GM06990 (cell line): ENCODE data around the gene ROBO1.

Experiments used
- DNase-seq: peaks from one replicate; pipeline ENCODE4 v3.0.0-alpha.2; 2011; ENCODE audit not compliant: insufficient read length; ENCODE audit errors: extremely low read depth
- H3K27me3 ChIP-seq: replicated peaks from 2 replicates; pipeline ENCODE4 v1.6.0; 2011; ENCODE audit warnings: low read length; ENCODE audit not compliant: control insufficient read depth, insufficient read depth
- H3K36me3 ChIP-seq: 2 replicates; pipeline ENCODE4 v1.5.1; 2011; ENCODE audit warnings: low read length; ENCODE audit not compliant: control insufficient read depth, insufficient read depth
- H3K4me3 ChIP-seq: replicated peaks from 2 replicates; pipeline ENCODE4 v1.5.1; 2011; ENCODE audit warnings: low read depth, mild to moderate bottlenecking, control low read depth, low read length
- CTCF ChIP-seq: IDR thresholded peaks from 2 replicates; pipeline ENCODE4 v1.5.1; 2011; ENCODE audit warnings: low read length, control low read depth, mild to moderate bottlenecking, inconsistent platforms; ENCODE audit not compliant: insufficient read depth, poor library complexity, severe bottlenecking

The ROBO1 gene

DNA sequence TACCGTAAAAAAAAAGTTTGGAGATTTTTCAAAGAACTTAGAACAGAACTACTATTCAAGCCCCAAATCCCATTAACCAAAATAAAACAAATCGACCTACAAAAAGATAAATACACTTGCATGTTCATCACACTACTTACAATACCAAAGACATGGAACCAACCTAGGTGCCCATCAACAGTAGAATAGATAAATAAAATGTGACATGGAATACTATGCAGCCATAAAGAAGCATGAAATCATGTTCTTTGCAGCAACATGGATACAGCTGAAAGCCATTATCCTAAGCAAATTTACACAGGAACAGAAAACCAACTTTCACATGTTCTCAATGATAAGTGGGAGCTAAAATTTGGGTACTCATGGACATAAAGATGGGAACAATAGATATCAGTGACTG, 768.7 kb downstream of the ROBO1 start:
- DNase-seq = no peak
- TF ChIP-seq CTCF = no peak
- Histone ChIP-seq H3K27me3 (no peaks in the 10 kb centered on the region), H3K36me3 (no peaks in the 10 kb centered on the region), H3K4me3 (no peak overlapping the region)

- no peak overlapping the region for H3K4me3 ChIP-seq
- no peak for TF ChIP-seq CTCF
These were observed 772.7 kb downstream of the ROBO1 start for GRCh38 chr3:78995087-78995486.

DNA sequence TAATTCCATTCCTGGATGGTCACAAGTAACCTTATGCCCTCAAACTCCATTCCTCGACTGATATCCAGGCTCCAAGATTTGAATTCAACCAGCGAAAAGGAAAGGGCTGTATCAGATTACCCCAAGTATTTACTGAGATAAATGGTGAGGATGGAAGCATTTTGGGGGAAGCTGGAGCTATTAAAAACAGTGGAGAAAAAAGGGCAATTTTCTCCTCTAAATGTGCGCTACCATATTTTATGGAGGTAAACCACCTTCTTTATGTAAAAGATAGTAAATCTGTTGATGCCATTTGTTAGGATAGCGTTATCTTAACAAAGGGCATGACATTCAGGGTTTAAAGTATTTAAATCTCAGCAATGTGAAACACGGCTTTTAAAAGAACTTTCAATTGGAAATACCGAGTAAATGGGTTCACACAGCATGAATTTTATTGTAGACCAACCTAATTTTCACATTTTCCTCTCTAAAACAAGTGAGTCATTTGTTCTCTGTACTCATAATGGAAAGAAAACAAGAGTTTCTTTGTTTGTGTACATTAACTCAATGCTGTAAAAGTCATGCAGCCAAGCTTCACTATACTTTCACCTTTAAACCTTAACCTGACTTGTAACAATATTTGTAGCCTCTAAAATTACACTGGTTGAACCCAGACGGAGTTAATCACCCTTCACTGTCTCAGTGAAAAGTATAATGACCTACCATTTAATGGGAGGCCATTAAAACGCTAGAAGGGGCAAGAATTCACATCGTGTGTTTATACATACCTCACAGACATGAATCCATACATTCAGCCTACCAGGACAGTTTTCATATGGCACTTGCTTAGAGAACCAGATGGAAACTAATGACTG, 773.4 kb downstream of the ROBO1 start:
- H3K27me3 ChIP-seq = no peaks in the 10 kb centered on the region
- no peak overlapping the region for H3K4me3 ChIP-seq
- TF ChIP-seq CTCF = no peak
- no peak for DNase-seq
- H3K36me3 ChIP-seq = no peaks in the 10 kb centered on the region; the same call in 1 of the 2 replicates

More at GRCh38 chr3:78995087-78995486, 772.7 kb downstream of the ROBO1 start:
- Histone ChIP-seq H3K36me3 (no peaks in the 10 kb centered on the region; the same call in 1 of the 2 replicates), H3K27me3 (no peaks in the 10 kb centered on the region)
- DNase-seq = no peak

- Histone ChIP-seq H3K4me3 (no peak overlapping the region), H3K36me3 (no peaks in the 10 kb centered on the region; the same call in 1 of the 2 replicates), H3K27me3 (no peaks in the 10 kb centered on the region)
- no peak for DNase-seq
- no peak for TF ChIP-seq CTCF
These were observed 774.4 kb downstream of the ROBO1 start for GRCh38 chr3:78993375-78993774.

DNA sequence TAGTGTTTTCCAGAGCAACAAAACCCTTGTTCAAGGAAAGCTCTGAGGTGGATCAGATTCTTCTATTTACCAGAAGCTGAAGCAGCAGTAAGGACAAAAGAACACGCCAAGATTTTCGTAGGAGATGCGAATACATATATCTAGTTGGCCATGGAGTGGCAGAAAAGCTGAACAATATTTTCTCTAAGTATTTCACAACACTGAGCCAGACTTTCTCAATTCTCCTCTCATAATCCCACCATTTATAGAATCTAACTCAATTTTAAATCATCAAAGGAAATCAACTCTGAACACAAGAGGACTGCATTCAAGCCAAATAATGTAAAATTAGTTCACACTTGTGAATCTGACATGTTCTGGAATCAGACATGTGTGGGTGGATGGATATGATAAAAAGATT, 775.0 kb downstream of the ROBO1 start:
- H3K27me3 ChIP-seq = no peaks in the 10 kb centered on the region
- H3K4me3 ChIP-seq = no peak overlapping the region
- no peaks in the 10 kb centered on the region; the same call in 1 of the 2 replicates for H3K36me3 ChIP-seq
- TF ChIP-seq CTCF = no peak
- no peak for DNase-seq
